Neural cell (in vitro differentiated cells): Measurements from ENCODE around the gene RENBP.

Source experiments
- EP300 ChIP-seq: fragments of 450-650 bp; conservative IDR thresholded peaks from 2 replicates; pipeline ENCODE4 v1.6.1; 2014; ENCODE audit warnings: antibody characterized with exemption, mild to moderate bottlenecking, moderate library complexity; ENCODE audit not compliant: poor library complexity, severe bottlenecking
- EZH2 ChIP-seq: fragments of 200-600, 300-800 bp; shearing (Covaris generic), sonication (generic); IDR thresholded peaks from 2 replicates; pipeline ENCODE4 v1.6.1; 2014; ENCODE audit warnings: antibody characterized with exemption, low read length, borderline replicate concordance, mild to moderate bottlenecking; ENCODE audit not compliant: insufficient read depth, poor library complexity, severe bottlenecking
- SMC3 ChIP-seq: fragments of 450-650 bp; conservative IDR thresholded peaks from 2 replicates; pipeline ENCODE4 v1.6.1; 2014; ENCODE audit warnings: antibody characterized with exemption, mild to moderate bottlenecking, moderate library complexity; ENCODE audit not compliant: poor library complexity
- TF ChIP-seq, protein P1 (sequence below): fragments of 450-650 bp; IDR thresholded peaks from 2 replicates; pipeline ENCODE4 v1.5.1; 2014; ENCODE audit warnings: antibody characterized with exemption, mild to moderate bottlenecking, moderate library complexity; ENCODE audit not compliant: poor library complexity, severe bottlenecking

- TF ChIP-seq EP300 (no peak), EZH2 (no peak), SMC3 (no peak)
- TF ChIP-seq, protein P1, sequence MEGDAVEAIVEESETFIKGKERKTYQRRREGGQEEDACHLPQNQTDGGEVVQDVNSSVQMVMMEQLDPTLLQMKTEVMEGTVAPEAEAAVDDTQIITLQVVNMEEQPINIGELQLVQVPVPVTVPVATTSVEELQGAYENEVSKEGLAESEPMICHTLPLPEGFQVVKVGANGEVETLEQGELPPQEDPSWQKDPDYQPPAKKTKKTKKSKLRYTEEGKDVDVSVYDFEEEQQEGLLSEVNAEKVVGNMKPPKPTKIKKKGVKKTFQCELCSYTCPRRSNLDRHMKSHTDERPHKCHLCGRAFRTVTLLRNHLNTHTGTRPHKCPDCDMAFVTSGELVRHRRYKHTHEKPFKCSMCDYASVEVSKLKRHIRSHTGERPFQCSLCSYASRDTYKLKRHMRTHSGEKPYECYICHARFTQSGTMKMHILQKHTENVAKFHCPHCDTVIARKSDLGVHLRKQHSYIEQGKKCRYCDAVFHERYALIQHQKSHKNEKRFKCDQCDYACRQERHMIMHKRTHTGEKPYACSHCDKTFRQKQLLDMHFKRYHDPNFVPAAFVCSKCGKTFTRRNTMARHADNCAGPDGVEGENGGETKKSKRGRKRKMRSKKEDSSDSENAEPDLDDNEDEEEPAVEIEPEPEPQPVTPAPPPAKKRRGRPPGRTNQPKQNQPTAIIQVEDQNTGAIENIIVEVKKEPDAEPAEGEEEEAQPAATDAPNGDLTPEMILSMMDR = no peak
Measured at GRCh38 chrX:153913701-153914100, 30.7 kb downstream of the RENBP start.
